Skeletal muscle satellite cell (primary cell): ENCODE data around the gene FOXG1.

Experiments used
- H3K27me3 ChIP-seq: 2 replicates; pipeline ENCODE4 v1.7.0; 2013; ENCODE audit warnings: low read length; ENCODE audit not compliant: control insufficient read depth, insufficient read depth
- H3K36me3 ChIP-seq: 2 replicates; pipeline ENCODE4 v1.7.0; 2013; ENCODE audit warnings: mild to moderate bottlenecking, control low read depth, low read length; ENCODE audit not compliant: insufficient read depth
- H3K4me1 ChIP-seq: 2 replicates; pipeline ENCODE4 v1.7.0; 2013; ENCODE audit warnings: low read length; ENCODE audit not compliant: control insufficient read depth, insufficient read depth
- H3K4me2 ChIP-seq: 2 replicates; pipeline ENCODE4 v1.7.0; 2013; ENCODE audit warnings: mild to moderate bottlenecking, low read length
- H3K4me3 ChIP-seq: 2 replicates; pipeline ENCODE4 v1.7.0; 2013; ENCODE audit warnings: low read length
- H3K9ac ChIP-seq: 2 replicates; pipeline ENCODE4 v1.7.0; 2013; ENCODE audit warnings: mild to moderate bottlenecking, low read depth, low read length, moderate library complexity
- H3K9me3 ChIP-seq: replicated peaks from 2 replicates; pipeline ENCODE4 v1.7.0; 2013; ENCODE audit warnings: mild to moderate bottlenecking, control low read depth, low read length

The FOXG1 gene

DNA sequence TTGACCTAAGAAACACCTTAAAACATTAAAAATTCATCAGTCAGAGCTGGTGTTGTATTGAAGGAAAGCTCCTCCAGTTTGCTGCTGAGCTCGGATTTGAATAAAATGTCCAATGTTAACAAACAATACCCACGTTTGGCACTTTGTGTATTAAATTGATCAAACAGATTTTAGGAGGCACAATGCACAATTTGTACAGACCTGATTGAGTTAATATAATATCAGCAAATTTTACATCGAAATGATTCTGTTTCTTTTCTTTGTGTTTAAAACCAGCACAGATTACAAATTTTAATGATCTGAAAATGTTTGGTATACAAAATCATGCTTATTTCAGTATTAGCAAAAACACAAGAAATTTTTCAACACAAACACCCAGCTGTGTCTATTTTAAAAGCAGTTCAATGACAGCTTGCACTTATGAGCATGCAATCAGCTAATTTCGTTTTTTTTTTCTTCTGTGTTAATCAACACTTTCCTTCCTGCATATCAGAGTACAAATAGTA, 2.8 kb upstream of the FOXG1 start:
- Histone ChIP-seq H3K27me3 (peaks cover 86% of the 10 kb centered on the region), H3K4me3 (no peak overlapping the region), H3K4me2 (no peak overlapping the region), H3K9ac (no peak overlapping the region), H3K36me3 (no peaks in the 10 kb centered on the region), H3K9me3 (peaks cover 9% of the 10 kb centered on the region), H3K4me1 (peaks cover 14% of the 10 kb centered on the region)

GRCh38 chr14:28764257-28765160, 2.1 kb upstream of the FOXG1 start:
- peaks cover 9% of the 10 kb centered on the region for H3K9me3 ChIP-seq
- H3K4me2 ChIP-seq = no peak overlapping the region
- no peak overlapping the region for H3K9ac ChIP-seq
- no peaks in the 10 kb centered on the region for H3K36me3 ChIP-seq
- no peak overlapping the region for H3K4me3 ChIP-seq
- H3K4me1 ChIP-seq = peaks cover 11% of the 10 kb centered on the region
- H3K27me3 ChIP-seq = peaks cover 86% of the 10 kb centered on the region

DNA sequence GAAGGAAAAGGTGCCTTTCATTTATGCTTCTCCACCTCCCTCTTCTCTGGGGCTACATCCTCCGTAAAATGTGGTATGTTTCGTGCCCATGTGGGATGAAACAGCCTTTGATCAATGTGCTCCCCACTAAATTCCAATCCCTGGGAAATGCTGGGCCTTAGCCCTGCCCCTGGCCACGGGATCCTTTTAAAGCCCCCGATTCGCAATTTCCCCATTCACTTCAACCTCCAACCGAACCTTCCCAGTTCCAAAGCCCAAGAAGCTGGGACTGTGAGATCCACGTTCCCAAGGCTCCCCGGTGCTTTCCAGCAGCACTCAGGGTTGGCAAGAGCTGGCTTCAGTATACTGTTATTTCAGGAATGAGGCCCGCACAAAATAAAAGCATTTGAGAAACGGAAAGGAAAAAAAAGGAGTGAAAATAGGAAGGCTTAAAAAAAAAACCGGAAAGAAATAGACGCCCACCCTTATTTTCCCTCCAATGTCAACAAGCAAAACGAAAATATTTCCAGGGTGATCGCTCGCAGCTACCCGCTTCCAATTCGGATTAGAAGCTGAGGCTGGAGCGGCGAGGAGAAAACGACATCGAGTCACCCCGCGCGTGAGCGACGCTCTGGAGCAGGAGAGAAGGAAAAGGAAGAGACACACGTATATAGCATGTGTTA, 1.3 kb upstream of the FOXG1 start:
- peak overlapping the region; percentile 61 for H3K4me2 ChIP-seq
- H3K9ac ChIP-seq = no peak overlapping the region
- peaks cover 83% of the 10 kb centered on the region for H3K27me3 ChIP-seq
- peak overlapping the region; percentile 50 for H3K4me3 ChIP-seq
- H3K4me1 ChIP-seq = peaks cover 8% of the 10 kb centered on the region
- H3K9me3 ChIP-seq = peaks cover 9% of the 10 kb centered on the region
- H3K36me3 ChIP-seq = no peaks in the 10 kb centered on the region

- H3K27me3 ChIP-seq = peaks cover 83% of the 10 kb centered on the region
- H3K36me3 ChIP-seq = no peaks in the 10 kb centered on the region
- peaks cover 9% of the 10 kb centered on the region for H3K9me3 ChIP-seq
- H3K4me3 ChIP-seq = peak overlapping the region; percentile 50
- H3K9ac ChIP-seq = no peak overlapping the region
- H3K4me2 ChIP-seq = peak overlapping the region; percentile 61
- H3K4me1 ChIP-seq = peaks cover 8% of the 10 kb centered on the region
These were observed 637 bp upstream of the FOXG1 start for GRCh38 chr14:28765831-28766468.

DNA sequence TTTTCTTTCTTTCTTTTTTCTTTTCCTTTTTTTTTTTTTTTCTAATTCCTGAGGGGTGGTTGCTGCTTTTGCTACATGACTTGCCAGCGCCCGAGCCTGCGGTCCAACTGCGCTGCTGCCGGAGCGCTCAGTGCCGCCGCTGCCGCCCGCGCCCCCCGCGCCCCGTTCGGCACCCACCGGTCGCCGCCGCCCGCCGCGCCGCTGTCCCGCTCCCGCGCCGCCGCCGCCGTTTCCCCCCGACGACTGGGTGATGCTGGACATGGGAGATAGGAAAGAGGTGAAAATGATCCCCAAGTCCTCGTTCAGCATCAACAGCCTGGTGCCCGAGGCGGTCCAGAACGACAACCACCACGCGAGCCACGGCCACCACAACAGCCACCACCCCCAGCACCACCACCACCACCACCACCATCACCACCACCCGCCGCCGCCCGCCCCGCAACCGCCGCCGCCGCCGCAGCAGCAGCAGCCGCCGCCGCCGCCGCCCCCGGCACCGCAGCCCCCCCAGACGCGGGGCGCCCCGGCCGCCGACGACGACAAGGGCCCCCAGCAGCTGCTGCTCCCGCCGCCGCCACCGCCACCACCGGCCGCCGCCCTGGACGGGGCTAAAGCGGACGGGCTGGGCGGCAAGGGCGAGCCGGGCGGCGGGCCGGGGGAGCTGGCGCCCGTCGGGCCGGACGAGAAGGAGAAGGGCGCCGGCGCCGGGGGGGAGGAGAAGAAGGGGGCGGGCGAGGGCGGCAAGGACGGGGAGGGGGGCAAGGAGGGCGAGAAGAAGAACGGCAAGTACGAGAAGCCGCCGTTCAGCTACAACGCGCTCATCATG, 654 bp downstream of the FOXG1 start:
- H3K36me3 ChIP-seq = no peaks in the 10 kb centered on the region
- H3K4me2 ChIP-seq = peak overlapping the region; percentile 60
- peak overlapping the region; percentile 38 for H3K4me3 ChIP-seq
- peaks cover 83% of the 10 kb centered on the region for H3K27me3 ChIP-seq
- peaks cover 9% of the 10 kb centered on the region for H3K9me3 ChIP-seq
- H3K4me1 ChIP-seq = peaks cover 8% of the 10 kb centered on the region
- H3K9ac ChIP-seq = no peak overlapping the region

DNA sequence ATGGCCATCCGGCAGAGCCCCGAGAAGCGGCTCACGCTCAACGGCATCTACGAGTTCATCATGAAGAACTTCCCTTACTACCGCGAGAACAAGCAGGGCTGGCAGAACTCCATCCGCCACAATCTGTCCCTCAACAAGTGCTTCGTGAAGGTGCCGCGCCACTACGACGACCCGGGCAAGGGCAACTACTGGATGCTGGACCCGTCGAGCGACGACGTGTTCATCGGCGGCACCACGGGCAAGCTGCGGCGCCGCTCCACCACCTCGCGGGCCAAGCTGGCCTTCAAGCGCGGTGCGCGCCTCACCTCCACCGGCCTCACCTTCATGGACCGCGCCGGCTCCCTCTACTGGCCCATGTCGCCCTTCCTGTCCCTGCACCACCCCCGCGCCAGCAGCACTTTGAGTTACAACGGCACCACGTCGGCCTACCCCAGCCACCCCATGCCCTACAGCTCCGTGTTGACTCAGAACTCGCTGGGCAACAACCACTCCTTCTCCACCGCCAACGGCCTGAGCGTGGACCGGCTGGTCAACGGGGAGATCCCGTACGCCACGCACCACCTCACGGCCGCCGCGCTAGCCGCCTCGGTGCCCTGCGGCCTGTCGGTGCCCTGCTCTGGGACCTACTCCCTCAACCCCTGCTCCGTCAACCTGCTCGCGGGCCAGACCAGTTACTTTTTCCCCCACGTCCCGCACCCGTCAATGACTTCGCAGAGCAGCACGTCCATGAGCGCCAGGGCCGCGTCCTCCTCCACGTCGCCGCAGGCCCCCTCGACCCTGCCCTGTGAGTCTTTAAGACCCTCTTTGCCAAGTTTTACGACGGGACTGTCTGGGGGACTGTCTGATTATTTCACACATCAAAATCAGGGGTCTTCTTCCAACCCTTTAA, 1.5 kb downstream of the FOXG1 start:
- no peaks in the 10 kb centered on the region for H3K36me3 ChIP-seq
- no peak overlapping the region for H3K9ac ChIP-seq
- peak overlapping the region; percentile 19 for H3K4me2 ChIP-seq
- peaks cover 83% of the 10 kb centered on the region for H3K27me3 ChIP-seq
- peak overlapping the region; percentile 37 for H3K4me3 ChIP-seq
- peaks cover 9% of the 10 kb centered on the region for H3K9me3 ChIP-seq
- H3K4me1 ChIP-seq = peaks cover 8% of the 10 kb centered on the region

GRCh38 chr14:28769276-28769880, 2.8 kb downstream of the FOXG1 start:
- Histone ChIP-seq H3K4me2 (no peak overlapping the region), H3K4me3 (no peak overlapping the region), H3K9me3 (peaks cover 9% of the 10 kb centered on the region), H3K4me1 (peaks cover 12% of the 10 kb centered on the region), H3K27me3 (peaks cover 83% of the 10 kb centered on the region), H3K9ac (no peak overlapping the region), H3K36me3 (no peaks in the 10 kb centered on the region)

DNA sequence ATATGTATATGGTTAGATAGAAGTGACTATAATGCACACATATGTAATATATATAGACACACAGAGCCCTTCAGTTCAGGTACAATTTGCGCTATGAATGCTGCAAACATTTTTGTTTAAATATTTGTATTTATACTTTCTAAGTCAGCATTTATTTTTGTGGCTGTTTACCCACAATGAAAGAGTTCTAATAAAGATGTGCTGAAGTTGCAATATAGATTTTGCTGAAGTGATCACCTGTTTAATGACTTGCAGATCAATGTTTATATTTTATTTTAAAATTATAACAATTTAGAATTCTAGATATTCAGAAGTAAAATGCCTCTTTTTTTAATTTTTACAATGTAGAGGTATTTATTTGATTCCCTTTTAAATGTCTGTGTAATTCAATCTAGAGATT, 3.5 kb downstream of the FOXG1 start:
- no peak overlapping the region for H3K4me2 ChIP-seq
- H3K4me1 ChIP-seq = peaks cover 12% of the 10 kb centered on the region
- peaks cover 9% of the 10 kb centered on the region for H3K9me3 ChIP-seq
- H3K4me3 ChIP-seq = no peak overlapping the region
- H3K27me3 ChIP-seq = peaks cover 83% of the 10 kb centered on the region
- H3K36me3 ChIP-seq = no peaks in the 10 kb centered on the region
- H3K9ac ChIP-seq = no peak overlapping the region

- peaks cover 83% of the 10 kb centered on the region for H3K27me3 ChIP-seq
- no peak overlapping the region for H3K4me2 ChIP-seq
- no peak overlapping the region for H3K4me3 ChIP-seq
- no peak overlapping the region for H3K9ac ChIP-seq
- H3K4me1 ChIP-seq = peaks cover 9% of the 10 kb centered on the region
- H3K36me3 ChIP-seq = no peaks in the 10 kb centered on the region
- peaks cover 9% of the 10 kb centered on the region for H3K9me3 ChIP-seq
These were observed 4.0 kb downstream of the FOXG1 start for GRCh38 chr14:28770630-28771029.

- Histone ChIP-seq H3K9ac (no peak overlapping the region), H3K4me3 (no peak overlapping the region), H3K27me3 (peaks cover 83% of the 10 kb centered on the region), H3K9me3 (peaks cover 9% of the 10 kb centered on the region), H3K4me2 (no peak overlapping the region), H3K4me1 (peaks cover 4% of the 10 kb centered on the region), H3K36me3 (no peaks in the 10 kb centered on the region)
These were observed 4.6 kb downstream of the FOXG1 start for GRCh38 chr14:28771168-28771567.
